Tibial nerve (tissue), 4 donors: ENCODE measurements around the gene AAK1.

ENCODE experiments used
- CTCF ChIP-seq, 5 experiments: fragments of 200-600 bp in 3 of 5; fragments of 450-650 bp in 2 of 5; sonication (generic) in 3 of 5; IDR thresholded peaks; one replicate each; pipeline ENCODE4 v1.5.1; 2016 to 2019; ENCODE audit warnings: antibody characterized with exemption in 5 of 5, mild to moderate bottlenecking in 3 of 5, moderate library complexity in 2 of 5
- EP300 ChIP-seq, 2 donors: sonication (generic); formaldehyde crosslinking; IDR thresholded peaks; one replicate each; pipeline ENCODE4 v1.6.1; 2017; ENCODE audit warnings: antibody characterized with exemption in 2 of 2, mild to moderate bottlenecking in 1 of 2

- TF ChIP-seq CTCF (IDR thresholded peaks at IDR 0.05), result no peak
- TF ChIP-seq EP300 (IDR thresholded peaks at IDR 0.05), result no peak
Observed at GRCh38 chr2:69566669-69567068, 76.9 kb downstream of the AAK1 start.
